ENCODE measurements around the gene ZNF710. TPM values are rescaled to one million over a fixed set of nuclear protein-coding genes. Genes with fewer than 3 reads are reported as not detected.

ZNF710 gene
- total and polyA plus RNA-seq, 2 of the 8 experiments (the other 6 are each of a cell fraction or from before 2014, with no cell fraction given) = 10.5 to 24.0 TPM

DNA sequence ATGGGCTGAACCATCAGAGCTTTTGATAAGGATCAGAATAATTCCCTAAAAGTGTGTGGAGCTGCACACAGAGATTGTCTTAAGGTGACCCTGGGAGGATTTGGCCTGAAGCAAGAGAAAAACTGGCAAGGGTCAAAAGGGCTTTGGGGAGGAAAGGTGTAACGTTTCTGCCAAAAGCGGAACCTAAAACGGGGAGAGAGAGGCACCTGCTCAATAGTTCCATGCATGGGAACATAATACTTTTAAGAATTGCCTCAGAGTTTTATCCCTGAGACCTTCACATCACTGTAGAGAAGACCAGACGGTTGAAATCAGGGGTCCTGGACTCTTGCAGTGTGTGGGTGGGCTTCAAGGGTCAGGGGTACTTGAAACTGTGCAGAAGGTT, 5.9 kb downstream of the ZNF710 start (continued):
- TF ChIP-seq, protein P1, sequence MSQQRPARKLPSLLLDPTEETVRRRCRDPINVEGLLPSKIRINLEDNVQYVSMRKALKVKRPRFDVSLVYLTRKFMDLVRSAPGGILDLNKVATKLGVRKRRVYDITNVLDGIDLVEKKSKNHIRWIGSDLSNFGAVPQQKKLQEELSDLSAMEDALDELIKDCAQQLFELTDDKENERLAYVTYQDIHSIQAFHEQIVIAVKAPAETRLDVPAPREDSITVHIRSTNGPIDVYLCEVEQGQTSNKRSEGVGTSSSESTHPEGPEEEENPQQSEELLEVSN (IDR thresholded peaks at IDR 0.05) = no peak
- TF ChIP-seq, protein P2, sequence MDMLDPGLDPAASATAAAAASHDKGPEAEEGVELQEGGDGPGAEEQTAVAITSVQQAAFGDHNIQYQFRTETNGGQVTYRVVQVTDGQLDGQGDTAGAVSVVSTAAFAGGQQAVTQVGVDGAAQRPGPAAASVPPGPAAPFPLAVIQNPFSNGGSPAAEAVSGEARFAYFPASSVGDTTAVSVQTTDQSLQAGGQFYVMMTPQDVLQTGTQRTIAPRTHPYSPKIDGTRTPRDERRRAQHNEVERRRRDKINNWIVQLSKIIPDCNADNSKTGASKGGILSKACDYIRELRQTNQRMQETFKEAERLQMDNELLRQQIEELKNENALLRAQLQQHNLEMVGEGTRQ (IDR thresholded peaks at IDR 0.05; ENCODE audit: low read length) = no peak
- no peak for TF ChIP-seq TCF12 (IDR thresholded peaks at IDR 0.05; ENCODE audit: low read depth, low read length)
- TF ChIP-seq HDAC6 (IDR thresholded peaks at IDR 0.05; ENCODE audit: low read depth, low read length) = no peak
- no peak for TF ChIP-seq JUN (IDR thresholded peaks at IDR 0.05; ENCODE audit: low read depth, low read length)
- no peak for TF ChIP-seq CBX5 (IDR thresholded peaks at IDR 0.05; ENCODE audit: low read depth, low read length)
- no peak for TF ChIP-seq TAF1 (IDR thresholded peaks at IDR 0.05; ENCODE audit: low read depth, low read length)
- TF ChIP-seq EGR1 (IDR thresholded peaks at IDR 0.05; ENCODE audit: borderline replicate concordance, low read depth, low read length) = no peak
- no peak for TF ChIP-seq CREB1 (IDR thresholded peaks at IDR 0.05)

Data from H1 (cell line).